ENCODE results near the gene RRAS2. TPM values are rescaled to one million over a fixed set of nuclear protein-coding genes. Genes with fewer than 3 reads are reported as not detected.
"Not testable (repeated sequence)": the region's sequence is repeated elsewhere in the genome, so short reads cannot be mapped to it uniquely, and the experiment has no call there.

The RRAS2 gene
- total RNA-seq, 2 experiments from 2014 or later: 54.8 to 60.0 TPM

DNA sequence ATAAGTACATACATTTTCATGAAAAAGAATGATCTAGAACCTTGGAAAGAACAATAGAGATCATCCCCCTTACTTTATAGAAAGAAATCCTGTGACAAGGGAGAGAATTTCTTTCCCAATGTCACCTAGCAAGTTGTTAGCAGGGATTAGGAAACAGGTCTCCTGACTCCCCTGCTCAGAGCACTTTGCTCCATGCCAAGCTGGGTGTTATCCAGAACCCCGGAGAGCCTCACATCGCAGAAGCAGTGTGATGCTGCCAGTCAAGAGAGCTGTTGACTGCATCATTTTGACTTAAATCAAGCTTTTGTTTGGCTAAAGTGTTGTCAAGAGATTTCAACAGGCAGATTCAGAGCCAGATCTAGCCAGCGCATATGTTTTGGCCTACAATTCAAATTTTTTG, 3.6 kb upstream of the RRAS2 start:
- H3K27ac Mint-ChIP-seq: no peak overlapping the region
- peaks cover 37% of the 10 kb centered on the region for H3K4me1 Mint-ChIP-seq
- no peaks in the 10 kb centered on the region for H3K9me3 Mint-ChIP-seq
- DNase-seq: no peak
- peaks cover 4% of the 10 kb centered on the region for H3K36me3 Mint-ChIP-seq
- POLR2A ChIA-PET: interaction anchor here (0.7 to 1.1 kb wide), 2 partner anchors 18 to 93 kb away, joined by 3 to 5 read pairs; no protein-coding TSS in a partner anchor
- no peak overlapping the region for H3K4me3 Mint-ChIP-seq
- no peak for ATAC-seq (ENCODE audit: low read depth)
- peaks cover 2% of the 10 kb centered on the region for H3K27me3 Mint-ChIP-seq

DNA sequence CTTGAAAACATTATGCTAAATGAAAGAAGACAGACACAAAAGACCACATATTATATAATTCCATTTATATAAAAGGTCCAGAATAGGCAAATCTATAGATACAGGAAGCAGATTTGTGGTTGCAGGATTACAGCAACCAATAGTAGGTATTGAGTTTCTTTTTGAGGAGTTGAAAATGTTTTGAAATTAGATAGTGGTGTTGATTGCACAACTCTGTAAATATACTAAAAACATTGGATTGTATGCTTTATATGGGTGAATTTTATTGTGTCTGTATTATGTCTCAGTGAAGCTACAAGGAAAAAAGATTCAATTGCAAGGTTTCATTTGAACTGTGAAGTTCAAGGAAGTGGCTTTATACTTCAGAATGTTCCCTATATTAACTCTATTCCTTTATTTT, 3.0 kb upstream of the RRAS2 start:
- Mint-ChIP-seq H3K27me3 (peaks cover 2% of the 10 kb centered on the region), H3K4me1 (peaks cover 36% of the 10 kb centered on the region)

DNA sequence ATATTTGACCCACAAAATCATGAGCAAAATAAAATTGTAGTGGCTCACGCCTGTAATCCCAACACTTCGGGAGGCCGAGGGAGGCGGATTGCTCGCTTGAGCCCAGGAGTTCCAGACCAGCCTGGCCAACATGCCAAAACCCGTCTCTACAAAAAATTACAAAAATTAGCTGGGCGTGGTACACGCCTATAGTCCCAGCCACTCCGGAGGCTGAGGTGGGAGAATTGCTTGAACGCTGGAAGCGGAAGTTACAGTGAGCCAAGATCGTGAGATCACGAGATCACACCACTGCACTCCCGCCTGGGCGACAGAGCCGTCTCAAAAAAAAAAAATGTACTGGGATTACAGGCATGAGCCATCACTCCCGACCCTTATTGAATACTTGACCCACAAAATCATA, 2.0 kb upstream of the RRAS2 start:
- no peak overlapping the region for H3K27ac Mint-ChIP-seq
- ATAC-seq (ENCODE audit: low read depth) (no peak), DNase-seq (no peak)
- POLR2A ChIA-PET: no interaction called here
- no peaks in the 10 kb centered on the region for H3K9me3 Mint-ChIP-seq
- no peak overlapping the region for H3K4me3 Mint-ChIP-seq
- H3K36me3 Mint-ChIP-seq: peaks cover 13% of the 10 kb centered on the region
- H3K27me3 Mint-ChIP-seq: peaks cover 2% of the 10 kb centered on the region
- peaks cover 39% of the 10 kb centered on the region for H3K4me1 Mint-ChIP-seq

More for the DNA sequence above, 3.0 kb upstream of the RRAS2 start:
- POLR2A ChIA-PET: interaction anchor here (1.1 kb wide), 1 partner anchor 19 kb away, joined by 3 read pairs; no protein-coding TSS in a partner anchor
- ATAC-seq (ENCODE audit: low read depth) (no peak), DNase-seq (no peak)
- Mint-ChIP-seq H3K4me3 (no peak overlapping the region), H3K27ac (no peak overlapping the region), H3K9me3 (no peaks in the 10 kb centered on the region), H3K36me3 (peaks cover 7% of the 10 kb centered on the region)

DNA sequence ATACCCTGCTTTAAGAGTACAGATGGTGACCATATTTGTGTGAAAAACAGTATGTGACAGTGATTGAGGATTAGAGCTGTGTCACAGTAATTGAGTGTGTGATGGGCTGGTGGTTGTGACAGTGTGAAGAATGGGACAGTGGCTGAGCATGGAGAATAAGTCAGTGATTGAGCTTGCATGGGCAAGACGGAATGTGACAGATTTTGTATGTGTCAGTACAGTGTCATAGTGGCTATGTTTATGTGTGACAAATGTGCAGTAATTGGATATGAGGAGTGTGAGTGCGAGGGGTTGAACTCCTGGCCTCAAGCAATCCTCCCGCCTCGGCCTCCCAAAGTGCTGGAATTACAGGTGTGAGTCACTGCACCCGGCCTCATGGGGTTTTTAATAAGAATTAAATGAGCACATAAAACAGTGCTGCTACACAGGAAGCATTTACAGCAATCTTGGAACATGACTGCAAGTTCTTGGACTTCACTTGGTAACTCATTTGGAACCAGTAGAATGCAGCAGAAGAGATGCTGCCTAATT, 583 bp upstream of the RRAS2 start:
- peak overlapping the region; percentile 31 for H3K27ac Mint-ChIP-seq
- ATAC-seq (ENCODE audit: low read depth) (no peak), DNase-seq (no peak)
- H3K4me1 Mint-ChIP-seq: peaks cover 43% of the 10 kb centered on the region
- H3K4me3 Mint-ChIP-seq: peak overlapping the region; percentile 75
- peaks cover 2% of the 10 kb centered on the region for H3K27me3 Mint-ChIP-seq
- POLR2A ChIA-PET: no interaction called here
- H3K9me3 Mint-ChIP-seq: no peaks in the 10 kb centered on the region
- H3K36me3 Mint-ChIP-seq: peaks cover 19% of the 10 kb centered on the region

DNA sequence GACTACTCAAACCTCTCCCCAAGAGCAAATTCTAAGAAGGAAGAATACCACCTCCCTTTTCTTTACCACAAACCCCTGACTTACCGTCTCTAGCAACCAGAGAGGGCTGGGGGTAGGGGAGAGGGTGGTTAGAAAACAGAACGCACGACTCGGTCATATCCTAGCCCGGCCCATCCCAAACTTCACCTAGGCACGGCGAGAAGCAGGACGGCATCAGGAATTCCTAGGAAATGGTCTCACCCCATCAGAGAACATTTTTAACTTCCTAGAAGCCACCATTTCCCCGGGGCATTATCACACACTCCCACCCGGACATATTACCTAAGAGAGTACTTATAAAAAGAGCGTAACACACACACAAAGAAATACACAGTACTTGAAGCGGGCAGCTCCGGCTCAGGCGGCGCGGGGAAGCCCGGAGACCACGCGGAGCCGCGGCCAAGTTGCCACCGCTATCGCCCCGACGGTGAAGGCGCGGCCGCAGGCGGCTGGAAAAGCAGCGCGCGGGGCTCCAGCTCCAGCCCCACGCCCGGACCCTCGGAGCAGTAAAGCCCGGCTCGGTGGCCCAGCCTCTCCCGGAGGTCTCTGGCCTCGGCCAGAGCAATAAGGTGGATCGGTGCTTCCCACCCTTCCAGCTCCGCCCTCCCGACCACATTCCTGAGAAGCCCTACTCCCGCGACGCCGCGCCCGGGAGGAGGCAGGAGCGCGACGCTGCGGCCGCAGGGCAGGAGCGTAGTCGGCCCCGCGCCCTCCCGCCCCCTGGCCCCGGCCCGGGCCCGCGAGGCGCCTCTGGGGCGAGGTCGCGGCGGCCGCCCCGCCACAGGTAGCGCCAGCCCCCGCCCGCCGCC, 878 bp downstream of the RRAS2 start:
- DNase-seq (peak; percentile 70), ATAC-seq (ENCODE audit: low read depth) (peak; percentile 56)
- H3K4me3 Mint-ChIP-seq: peak overlapping the region; percentile 98
- peaks cover 2% of the 10 kb centered on the region for H3K27me3 Mint-ChIP-seq
- peaks cover 43% of the 10 kb centered on the region for H3K4me1 Mint-ChIP-seq
- POLR2A ChIA-PET: interaction anchor here (0.7 to 1.7 kb wide), 6 partner anchors 9 to 57 kb away, joined by 3 to 7 read pairs (median 4); no protein-coding TSS in a partner anchor
- peak overlapping the region; percentile 97 for H3K27ac Mint-ChIP-seq
- no peaks in the 10 kb centered on the region for H3K9me3 Mint-ChIP-seq
- H3K36me3 Mint-ChIP-seq: peaks cover 22% of the 10 kb centered on the region

DNA sequence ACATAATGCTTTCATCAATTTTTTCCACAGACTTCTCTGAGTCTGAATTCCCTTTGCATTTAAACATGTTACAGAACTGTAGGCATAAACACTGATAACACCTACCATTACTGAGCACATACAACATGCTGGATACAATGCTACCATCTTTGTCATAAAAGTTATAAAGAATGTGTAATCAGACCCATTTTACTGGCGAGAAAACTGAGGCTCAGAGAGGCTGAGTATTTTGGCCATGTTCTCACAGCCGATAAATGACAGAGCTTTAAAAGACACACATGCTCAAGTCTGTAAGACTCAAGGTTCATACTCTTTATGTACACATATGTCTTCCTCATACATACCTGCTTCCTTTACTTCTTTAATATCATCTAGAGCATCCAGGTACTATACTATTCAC, 2.6 kb downstream of the RRAS2 start:
- H3K4me3 Mint-ChIP-seq: peak overlapping the region; percentile 26
- no peak overlapping the region for H3K27ac Mint-ChIP-seq
- ATAC-seq (ENCODE audit: low read depth) (no peak), DNase-seq (no peak)
- peaks cover 25% of the 10 kb centered on the region for H3K36me3 Mint-ChIP-seq
- H3K9me3 Mint-ChIP-seq: no peaks in the 10 kb centered on the region
- POLR2A ChIA-PET: interaction anchor here (0.6 to 1.3 kb wide), 2 partner anchors 36 to 60 kb away, joined by 3 to 4 read pairs; no protein-coding TSS in a partner anchor
- peaks cover 2% of the 10 kb centered on the region for H3K27me3 Mint-ChIP-seq
- peaks cover 35% of the 10 kb centered on the region for H3K4me1 Mint-ChIP-seq

DNA sequence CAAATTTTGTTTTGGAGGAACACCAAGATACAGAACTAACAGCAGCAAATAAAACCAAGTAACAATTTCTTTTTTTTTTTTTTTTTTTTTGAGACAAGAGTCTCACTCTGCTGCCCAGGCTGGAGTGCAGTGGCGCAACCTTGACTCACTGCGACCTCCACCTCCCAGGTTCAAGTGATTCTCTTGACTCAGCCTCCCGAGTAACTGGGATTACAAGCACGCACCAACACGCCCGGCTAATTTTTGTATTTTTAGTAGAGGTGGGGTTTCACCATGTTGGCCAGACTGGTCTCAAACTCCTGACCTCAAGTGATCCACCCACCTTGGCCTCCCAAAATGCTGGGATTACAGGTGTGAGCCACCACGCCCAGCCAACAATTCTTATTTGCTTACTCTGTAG, 4.4 kb downstream of the RRAS2 start:
- peaks cover 42% of the 10 kb centered on the region for H3K36me3 Mint-ChIP-seq
- peaks cover 38% of the 10 kb centered on the region for H3K4me1 Mint-ChIP-seq
- DNase-seq; POLR2A ChIA-PET; H3K27ac Mint-ChIP-seq; ATAC-seq (ENCODE audit: low read depth); H3K9me3 Mint-ChIP-seq; H3K4me3 Mint-ChIP-seq; H3K27me3 Mint-ChIP-seq: not testable (repeated sequence)

DNA sequence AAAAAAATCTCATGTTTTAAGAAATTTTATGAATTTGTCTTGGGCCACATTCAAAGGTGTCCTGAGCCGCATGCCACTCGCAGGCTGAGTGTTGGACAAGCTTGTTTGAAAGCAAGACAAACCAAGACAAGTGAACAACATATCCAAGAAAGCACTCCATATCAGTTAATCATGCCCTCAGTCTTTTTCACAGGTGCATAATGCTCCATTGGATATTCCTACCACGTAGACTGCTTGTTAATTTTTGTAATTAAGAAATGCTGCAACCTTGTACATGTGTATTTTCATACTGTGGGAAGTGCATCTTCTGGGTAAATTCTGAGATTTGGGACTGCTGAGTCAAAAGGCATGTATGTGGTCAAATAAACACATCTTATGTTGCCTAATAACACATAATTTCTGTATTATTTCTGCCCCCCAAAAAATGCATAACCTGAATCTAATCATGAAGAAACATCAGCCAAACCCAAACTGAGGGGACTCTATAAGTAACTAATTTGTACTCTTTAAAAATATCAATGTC, 8.2 kb downstream of the RRAS2 start:
- peaks cover 54% of the 10 kb centered on the region for H3K36me3 Mint-ChIP-seq
- no peak overlapping the region for H3K4me3 Mint-ChIP-seq
- no peak for ATAC-seq (ENCODE audit: low read depth)
- H3K9me3 Mint-ChIP-seq: peaks cover 9% of the 10 kb centered on the region
- H3K27me3 Mint-ChIP-seq: no peaks in the 10 kb centered on the region
- H3K27ac Mint-ChIP-seq: no peak overlapping the region
- H3K4me1 Mint-ChIP-seq: peaks cover 18% of the 10 kb centered on the region
- POLR2A ChIA-PET: no interaction called here
- no peak for DNase-seq

DNA sequence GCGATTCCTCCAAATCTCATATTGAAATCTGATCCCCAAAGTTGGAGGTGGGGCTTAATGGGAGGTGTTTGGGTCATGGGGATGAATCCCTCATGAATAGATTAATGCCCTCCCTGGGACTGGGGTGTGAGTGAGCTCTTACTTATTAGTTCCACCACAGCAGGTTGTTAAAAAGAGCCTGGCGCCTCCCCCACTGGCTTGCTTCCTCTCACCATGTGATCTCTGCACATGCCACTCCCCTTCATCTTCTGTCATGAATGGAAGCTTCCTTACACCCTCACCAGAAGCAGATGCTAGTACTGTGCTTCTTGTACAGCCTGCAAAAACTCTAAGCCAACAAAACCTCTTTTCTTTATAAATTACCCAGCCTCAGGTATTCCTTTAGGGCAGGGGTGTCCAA, 8.8 kb downstream of the RRAS2 start:
- Mint-ChIP-seq H3K36me3 (peaks cover 58% of the 10 kb centered on the region), H3K27ac (no peak overlapping the region)
- no peak for ATAC-seq (ENCODE audit: low read depth)

DNA sequence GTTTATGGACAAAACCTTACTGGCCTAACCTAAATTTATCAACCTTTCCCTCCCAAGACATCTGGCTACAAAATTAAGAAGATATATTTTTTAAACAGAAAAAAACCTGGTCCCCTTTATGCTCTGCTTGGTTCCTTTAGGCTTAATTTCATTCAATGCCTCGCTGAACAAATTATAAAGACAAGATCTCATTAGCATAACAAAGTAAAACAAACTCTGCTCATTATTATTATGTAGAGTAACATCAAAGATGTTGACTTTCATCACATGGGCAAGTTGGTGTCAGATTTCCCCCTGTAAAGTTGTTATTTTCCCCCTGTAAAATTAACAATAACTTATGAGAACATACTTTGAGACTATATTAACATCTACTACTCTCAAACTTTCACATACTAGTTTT, 11.0 kb downstream of the RRAS2 start:
- H3K9me3 Mint-ChIP-seq: peaks cover 17% of the 10 kb centered on the region
- H3K27ac Mint-ChIP-seq: no peak overlapping the region
- no peaks in the 10 kb centered on the region for H3K27me3 Mint-ChIP-seq
- no peak for DNase-seq
- H3K4me1 Mint-ChIP-seq: peaks cover 14% of the 10 kb centered on the region
- POLR2A ChIA-PET: no interaction called here
- H3K36me3 Mint-ChIP-seq: peaks cover 61% of the 10 kb centered on the region
- H3K4me3 Mint-ChIP-seq: no peak overlapping the region
- no peak for ATAC-seq (ENCODE audit: low read depth)

More for the DNA sequence above, 8.8 kb downstream of the RRAS2 start:
- Mint-ChIP-seq H3K27me3 (no peaks in the 10 kb centered on the region), H3K4me1 (peaks cover 17% of the 10 kb centered on the region), H3K9me3 (peaks cover 10% of the 10 kb centered on the region), H3K4me3 (no peak overlapping the region)
- POLR2A ChIA-PET: no interaction called here
- DNase-seq: no peak

DNA sequence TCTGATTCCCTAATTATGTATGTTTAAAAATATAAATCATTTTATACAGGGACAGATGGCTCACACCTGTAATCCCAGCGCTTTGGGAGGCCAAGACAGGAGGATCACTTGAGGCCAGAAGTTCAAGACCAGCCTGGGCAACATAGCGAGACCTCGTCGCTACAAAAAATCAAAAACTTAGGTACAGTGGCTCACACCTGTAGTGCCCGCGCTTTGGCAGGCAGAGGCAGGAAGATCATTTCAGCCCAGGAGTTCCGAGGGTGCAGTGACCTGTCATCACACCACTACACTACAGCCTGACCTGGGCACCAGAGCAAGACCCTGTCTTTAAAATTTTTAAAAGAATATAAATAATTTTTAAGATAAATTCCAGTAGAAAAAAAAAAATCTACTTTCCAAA, 11.5 kb downstream of the RRAS2 start:
- H3K9me3 Mint-ChIP-seq: peaks cover 17% of the 10 kb centered on the region
- DNase-seq (no peak), ATAC-seq (ENCODE audit: low read depth) (no peak)
- H3K4me3 Mint-ChIP-seq: no peak overlapping the region
- no peak overlapping the region for H3K27ac Mint-ChIP-seq
- peaks cover 14% of the 10 kb centered on the region for H3K4me1 Mint-ChIP-seq
- peaks cover 61% of the 10 kb centered on the region for H3K36me3 Mint-ChIP-seq
- POLR2A ChIA-PET: no interaction called here
- no peaks in the 10 kb centered on the region for H3K27me3 Mint-ChIP-seq

DNA sequence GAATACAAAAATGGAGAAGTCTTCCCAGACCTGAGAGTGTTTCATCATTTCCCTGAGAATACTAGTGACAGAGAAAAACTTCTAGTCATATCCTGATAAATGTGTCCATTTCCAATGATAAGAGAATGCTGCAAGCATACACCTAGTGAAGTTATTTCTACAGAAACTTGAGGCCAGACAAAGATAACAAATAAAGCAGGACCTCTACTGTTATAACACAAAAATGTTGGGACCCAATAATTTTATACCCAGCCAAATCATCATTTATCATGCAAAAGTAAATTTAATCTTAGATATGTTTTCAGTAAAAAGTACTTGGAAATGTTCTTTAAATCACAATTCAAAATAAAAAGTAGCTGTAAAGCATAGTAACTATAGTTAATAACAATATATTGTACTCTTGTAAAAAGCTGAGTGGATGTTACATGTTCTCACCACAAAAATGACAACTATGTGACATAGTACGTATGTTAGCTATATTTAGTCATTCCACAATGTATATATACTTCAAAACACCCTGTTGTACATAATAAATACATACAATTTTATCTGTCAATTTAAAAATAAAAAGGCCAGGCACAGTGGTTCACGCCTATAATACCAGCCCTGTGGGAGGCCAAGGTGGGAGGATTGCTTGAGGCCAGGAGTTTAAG, 12.6 kb downstream of the RRAS2 start:
- Mint-ChIP-seq H3K27ac (no peak overlapping the region), H3K36me3 (peaks cover 69% of the 10 kb centered on the region), H3K4me3 (no peak overlapping the region), H3K27me3 (no peaks in the 10 kb centered on the region), H3K4me1 (peaks cover 23% of the 10 kb centered on the region), H3K9me3 (peaks cover 20% of the 10 kb centered on the region)
- no peak for DNase-seq
- POLR2A ChIA-PET: no interaction called here
- ATAC-seq (ENCODE audit: low read depth): no peak

DNA sequence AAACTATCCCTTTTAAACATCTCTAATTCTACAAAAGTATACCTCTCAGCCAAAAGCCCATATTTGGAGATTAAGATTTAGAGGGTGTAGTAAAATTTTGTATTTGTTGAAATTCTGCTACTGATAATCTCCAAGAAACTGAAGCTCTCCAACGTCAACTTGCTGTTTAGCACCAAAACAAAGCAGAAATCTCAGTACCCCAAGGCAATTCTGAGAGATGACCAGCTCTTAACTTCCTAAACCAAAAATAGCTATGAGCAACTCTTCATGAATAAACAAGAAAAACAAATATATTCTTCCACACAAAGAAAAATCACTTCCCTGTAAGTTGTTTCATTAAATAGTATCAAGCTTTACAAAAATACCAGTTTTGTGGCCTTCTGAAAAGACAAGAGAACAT, 13.3 kb downstream of the RRAS2 start:
- POLR2A ChIA-PET: no interaction called here
- H3K27ac Mint-ChIP-seq: no peak overlapping the region

More for the DNA sequence above, 13.3 kb downstream of the RRAS2 start:
- ATAC-seq (ENCODE audit: low read depth): no peak
- no peaks in the 10 kb centered on the region for H3K27me3 Mint-ChIP-seq
- H3K4me3 Mint-ChIP-seq: no peak overlapping the region
- peaks cover 27% of the 10 kb centered on the region for H3K4me1 Mint-ChIP-seq
- DNase-seq: no peak
- H3K36me3 Mint-ChIP-seq: peaks cover 67% of the 10 kb centered on the region
- peaks cover 24% of the 10 kb centered on the region for H3K9me3 Mint-ChIP-seq

All from activated naive CD8-positive, alpha-beta T cell treated with anti-CD3 and anti-CD28 coated beads, Interleukin-2, amount 10 ng/mL, durations not matched to agents 7 days and 5 days (primary cell).